Ramos (cell line): ENCODE results near the gene HEATR5A.
"Not testable (repeated sequence)": the region's sequence is repeated elsewhere in the genome, so short reads cannot be mapped to it uniquely, and the experiment has no call there.

Experiments
- in situ Hi-C: fragments of 300-500 bp; cut with MboI; formaldehyde crosslinking; loops from one replicate; pipeline ENCODE4 v1.14.3; 2022; ENCODE audit warnings: low sequenced_read_pairs; ENCODE audit not compliant: unreplicated experiment

The HEATR5A gene

GRCh38 chr14:31291210-31291609 is 129.1 kb downstream of the HEATR5A start:
- in situ Hi-C loops: no loop called here

GRCh38 chr14:31287294-31287972 is 132.9 kb downstream of the HEATR5A start:
- in situ Hi-C loops: no loop called here

DNA sequence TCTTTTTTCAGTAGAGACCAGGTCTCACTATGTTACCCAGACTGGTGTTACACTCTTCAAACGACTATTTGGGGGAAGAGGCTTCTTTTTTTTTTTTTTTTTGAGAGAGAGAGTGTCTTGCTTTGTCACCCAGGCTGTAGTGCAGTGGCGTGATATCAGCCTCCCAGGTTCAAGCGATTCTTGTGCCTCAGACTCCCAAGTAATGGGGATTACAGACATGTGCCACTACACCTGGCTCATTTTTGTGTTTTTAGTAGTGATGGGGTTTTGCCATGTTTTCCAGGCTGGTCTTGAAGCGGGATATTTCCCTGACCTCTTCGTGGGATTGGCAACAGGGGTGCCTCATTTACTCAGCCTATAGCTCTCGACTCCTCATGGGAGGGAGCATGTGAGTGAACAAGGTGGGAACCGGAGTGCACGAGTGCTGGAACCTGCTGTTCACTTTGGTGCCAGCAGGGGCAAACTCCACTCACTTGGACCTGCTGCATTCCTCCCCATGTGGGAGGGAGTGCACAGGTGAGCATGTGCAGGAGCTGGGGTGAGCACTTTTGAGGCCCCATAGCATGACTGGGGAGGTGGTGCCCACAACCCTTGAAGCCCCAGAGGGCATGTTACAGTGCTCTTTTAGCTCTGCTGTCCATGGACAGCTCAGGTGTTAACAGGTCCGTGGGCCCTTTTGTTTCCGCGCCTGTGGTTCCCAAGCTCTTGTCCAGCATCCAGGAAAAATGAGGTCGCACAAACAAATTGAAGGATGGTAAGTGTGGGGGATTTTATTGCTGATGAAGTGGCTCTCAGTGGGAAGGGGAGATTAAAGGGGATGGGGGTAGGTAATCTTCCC is 133.7 kb downstream of the HEATR5A start:
- in situ Hi-C loops: no loop called here

DNA sequence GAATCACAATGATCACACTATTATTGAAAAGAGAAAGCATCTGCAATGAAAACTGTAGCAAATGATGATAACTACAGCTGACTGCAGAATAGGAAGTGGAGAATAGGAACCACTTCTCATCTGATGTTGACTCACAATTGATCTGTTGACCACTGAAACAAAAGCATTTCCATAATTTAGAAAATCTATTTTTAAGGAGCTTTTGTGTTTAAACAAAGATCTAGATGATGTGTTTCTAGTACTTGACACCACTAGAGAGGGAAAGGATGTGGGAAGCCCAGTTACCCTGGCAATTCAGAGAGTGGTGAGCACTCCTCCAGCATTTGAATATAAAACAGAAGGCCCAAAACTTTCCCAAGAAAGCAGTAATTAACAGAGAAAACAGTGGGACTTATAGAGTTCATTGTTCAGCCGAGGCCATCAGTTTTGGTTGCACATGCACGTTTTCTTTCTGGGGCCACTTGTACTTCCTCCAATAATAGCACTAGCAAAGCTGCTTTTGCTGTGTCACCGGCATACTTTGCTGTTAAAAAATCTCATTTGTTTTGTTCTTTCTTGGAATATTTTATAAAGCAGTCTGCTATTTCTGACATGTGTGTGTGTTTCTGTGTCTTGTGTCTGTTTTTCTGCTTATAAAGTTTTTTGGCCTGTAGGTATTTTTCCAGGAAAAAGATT is 136.6 kb downstream of the HEATR5A start:
- in situ Hi-C loops: no loop called here

GRCh38 chr14:31283153-31283552 is 137.2 kb downstream of the HEATR5A start:
- in situ Hi-C loops: no loop called here

- in situ Hi-C loops: no loop called here
Observed at GRCh38 chr14:31280871-31281220, 139.5 kb downstream of the HEATR5A start.

DNA sequence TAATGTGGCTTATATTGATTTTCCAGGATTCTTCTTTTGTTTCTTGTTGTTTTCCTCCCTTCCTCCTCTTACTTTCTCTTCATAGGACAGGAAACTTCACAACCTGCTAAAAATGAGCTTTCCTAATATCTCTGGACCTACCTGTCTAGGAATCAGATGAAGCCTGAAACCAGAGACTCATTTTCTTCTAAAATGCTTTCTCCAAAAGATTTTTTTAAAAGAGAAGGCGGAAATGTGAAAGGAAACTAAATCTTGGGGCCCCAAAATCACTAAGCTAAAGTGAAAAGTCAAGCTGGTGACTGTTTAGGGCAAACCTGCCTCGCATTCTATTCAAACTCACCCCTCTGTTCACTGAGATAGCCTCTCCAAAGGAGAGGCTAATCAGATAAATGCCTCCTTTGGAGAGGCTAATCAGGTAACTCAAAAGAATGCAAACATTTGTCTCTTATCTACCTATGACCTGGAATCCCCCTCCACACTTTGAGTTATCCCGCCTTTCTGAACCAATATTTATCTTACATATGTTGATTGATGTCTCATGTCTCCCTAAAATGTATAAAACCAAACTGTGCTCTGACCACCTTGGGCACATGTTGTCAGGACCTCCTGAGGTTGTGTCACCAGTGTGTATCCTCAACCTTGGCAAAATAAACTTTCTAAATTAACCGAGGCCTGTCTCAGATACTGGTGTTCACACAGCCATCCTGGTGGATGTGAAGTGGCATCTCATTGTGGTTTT is 140.0 kb downstream of the HEATR5A start:
- in situ Hi-C loops: no loop called here

DNA sequence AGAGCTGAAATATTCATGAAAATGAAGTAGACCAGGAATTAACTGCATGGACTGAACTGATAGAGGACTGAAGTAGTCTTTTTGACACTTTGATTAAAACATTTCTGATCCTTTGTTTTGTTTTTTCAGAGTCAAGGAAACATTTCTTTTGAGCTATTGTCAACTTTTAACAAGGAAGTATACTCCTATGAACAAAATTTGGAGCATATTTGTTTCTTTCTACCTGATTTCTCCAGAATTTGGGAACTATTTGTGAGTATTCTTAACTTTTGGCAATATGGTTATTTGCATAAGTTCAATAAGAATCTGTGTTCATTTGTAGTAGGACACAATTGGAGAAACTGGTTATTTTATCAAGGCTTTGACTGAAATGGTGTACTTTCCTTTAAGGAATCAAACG is 141.5 kb downstream of the HEATR5A start:
- in situ Hi-C loops: no loop called here

- in situ Hi-C loops: no loop called here
Observed at GRCh38 chr14:31277085-31277484, 143.3 kb downstream of the HEATR5A start.

DNA sequence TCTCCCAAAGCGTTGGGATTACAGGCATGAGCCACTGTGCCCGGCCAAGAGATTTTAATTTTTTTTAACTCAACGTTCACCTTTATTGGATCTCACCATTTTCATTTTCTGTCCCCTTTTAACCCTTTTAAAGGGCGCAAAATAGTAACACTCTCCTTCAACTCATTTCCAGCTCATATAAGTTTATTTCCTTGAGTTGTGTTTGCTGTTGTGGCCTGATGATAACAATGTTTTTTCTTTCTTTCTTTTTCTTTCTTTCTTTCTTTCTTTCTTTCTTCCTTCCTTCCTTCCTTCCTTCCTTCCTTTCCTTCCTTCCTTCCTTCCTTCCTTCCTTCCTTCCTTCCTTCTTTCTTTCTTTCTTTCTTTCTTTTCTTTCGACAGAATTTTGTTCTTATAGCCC is 143.9 kb downstream of the HEATR5A start:
- in situ Hi-C loops: not testable (repeated sequence)

- in situ Hi-C loops: no loop called here
Observed at GRCh38 chr14:31275731-31276130, 144.6 kb downstream of the HEATR5A start.

- in situ Hi-C loops: no loop called here
Observed at GRCh38 chr14:31271648-31272047, 148.7 kb downstream of the HEATR5A start.

DNA sequence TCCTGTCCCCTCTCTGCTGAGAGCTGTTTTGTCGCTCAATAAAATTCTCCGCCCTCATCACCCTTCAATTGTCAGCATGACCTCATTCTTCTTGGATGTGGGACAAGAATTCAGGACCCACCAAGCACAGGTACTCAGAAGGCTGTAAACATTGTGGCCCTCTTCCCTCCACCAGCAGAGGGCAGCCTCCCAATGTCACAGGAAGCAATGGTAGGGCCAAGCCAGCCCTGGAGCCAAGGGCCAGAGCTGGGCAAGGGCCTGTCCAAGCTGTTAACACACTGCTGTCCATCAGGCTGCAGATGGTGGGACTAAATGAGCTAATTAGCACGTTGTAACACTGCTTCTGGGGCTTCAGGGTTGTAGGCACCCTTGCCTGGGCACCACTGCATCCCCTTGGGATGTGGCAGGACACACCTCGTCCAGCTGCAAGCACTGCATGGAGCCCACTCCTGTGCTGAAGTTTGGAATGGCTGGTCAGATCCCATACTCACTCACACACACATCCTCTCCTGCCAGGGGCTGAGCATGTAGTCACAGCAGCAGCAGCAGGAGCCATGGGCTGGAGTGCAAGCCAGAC is 150.1 kb downstream of the HEATR5A start:
- in situ Hi-C loops: no loop called here

- in situ Hi-C loops: no loop called here
Observed at GRCh38 chr14:31269634-31270195, 150.6 kb downstream of the HEATR5A start.

DNA sequence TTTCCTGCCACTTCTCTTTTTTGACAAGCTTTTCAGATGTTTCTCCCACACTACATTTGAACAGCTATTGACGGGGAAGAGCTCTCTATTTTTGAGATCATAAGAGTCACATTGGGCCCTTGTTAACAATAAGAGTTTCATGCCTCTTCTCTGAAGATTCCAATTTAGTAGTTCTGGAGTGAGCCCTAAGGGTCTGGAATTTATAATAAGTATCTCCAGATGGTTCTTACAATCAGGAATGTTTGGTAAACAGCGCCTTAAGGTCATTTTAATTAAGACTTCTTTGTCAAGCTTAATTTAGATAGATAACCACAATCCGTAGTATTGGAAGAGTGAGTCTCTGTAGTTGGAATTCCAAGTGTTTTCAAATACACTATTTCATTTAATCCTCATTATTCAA is 152.1 kb downstream of the HEATR5A start:
- in situ Hi-C loops: no loop called here

DNA sequence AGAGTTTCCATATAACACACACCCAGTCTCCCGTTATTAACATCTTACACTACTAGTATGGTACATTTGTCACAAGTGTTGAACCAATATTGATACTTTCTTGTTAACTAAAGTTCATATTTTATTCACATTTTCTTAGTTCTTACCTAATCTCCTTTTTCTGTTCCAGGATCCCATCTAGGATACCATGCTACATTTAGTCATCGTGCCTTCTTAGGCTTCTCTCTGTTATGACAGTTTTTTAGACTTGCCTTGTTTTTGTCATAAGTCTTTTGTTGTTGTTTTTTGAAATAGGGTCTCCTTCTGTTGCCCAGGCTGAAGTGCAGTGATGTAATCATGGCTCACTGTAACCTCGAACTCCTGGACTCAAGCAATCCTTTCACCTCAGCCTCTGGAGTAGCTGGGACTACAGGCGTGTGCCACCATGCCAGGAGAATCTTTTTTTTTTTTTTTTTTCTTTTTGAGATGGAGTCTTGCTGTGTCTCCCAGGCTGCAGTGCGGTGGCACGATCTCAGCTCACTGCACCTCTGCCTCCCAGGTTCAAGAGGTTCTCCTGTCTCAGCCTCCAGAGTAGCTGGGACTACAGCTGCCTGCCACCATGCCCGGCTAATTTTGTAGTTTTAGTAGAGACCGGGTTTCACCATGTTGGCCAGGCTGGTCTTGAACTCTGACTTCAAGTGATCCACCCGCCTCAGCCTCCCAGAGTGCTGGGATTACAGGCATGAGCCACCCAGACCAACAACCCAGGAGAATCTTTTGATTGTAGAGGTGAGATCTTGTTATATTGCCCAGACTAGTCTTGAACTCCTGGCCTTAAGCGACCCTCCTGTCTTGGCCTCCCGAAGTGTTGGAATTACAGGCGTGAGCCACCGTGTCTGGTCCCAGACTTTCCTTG is 153.7 kb downstream of the HEATR5A start:
- in situ Hi-C loops: no loop called here

DNA sequence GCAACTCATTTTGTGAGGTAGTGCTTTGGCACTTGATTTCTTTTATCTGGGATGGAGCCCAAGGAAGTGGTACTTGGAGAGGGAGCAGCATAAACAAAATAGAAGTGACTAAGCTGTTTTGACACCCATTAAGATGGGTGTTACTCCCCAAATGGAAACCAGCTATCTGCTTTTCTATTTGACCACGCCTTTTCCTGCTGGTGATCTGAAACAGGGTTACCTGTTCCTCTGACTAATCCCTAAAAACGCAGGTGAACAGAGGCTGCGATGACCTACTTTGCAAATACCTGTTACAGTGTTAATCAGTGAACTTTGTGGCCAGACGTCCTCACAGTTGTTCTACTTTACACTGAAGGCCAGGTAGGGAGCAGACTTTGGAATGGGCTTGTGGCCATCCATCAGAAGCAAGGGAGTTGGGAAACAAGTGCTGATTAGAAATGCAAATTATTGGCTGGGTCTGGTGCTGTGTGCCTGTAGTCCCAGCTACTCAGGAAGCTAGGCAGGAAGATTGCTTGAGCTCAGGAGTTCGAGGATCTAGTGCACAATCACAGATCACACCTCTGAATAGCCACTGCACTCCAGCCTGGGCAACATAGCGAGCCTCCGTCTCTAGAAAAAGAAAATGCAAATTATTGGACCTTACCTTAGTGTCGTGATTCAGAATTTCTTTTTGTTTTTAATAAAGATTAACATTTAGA is 154.5 kb downstream of the HEATR5A start:
- in situ Hi-C loops: no loop called here

DNA sequence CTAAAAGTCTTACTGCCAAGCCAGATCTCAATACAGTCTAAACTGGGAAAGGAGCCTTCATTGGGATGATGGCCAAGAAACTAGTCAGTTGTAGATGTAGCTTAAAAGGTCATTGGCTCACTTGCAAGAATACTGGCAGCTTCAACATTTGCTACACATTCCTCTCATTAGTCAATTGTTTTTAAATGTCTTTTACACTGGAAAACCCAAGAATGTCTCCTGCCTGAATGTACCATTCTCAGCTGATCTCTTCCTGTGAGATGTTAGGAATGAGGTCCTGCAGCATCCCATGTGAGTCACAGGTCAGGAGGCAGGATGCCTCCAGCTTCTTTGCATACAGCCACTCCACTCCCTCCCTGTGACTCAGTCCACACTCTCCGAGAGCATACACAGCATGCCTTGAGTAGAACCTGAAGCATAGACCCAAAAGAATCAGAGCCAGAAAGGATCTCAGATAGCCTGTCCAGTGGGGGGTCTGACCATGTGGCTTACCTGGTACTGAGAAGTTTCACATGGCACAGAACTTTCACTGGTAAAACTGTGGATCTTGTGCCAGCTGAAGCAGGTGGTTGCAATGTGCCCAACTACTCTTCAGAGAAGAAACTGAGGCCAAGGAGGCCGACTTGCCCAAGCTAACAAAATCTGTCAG is 156.7 kb downstream of the HEATR5A start:
- in situ Hi-C loops: no loop called here
